Renal pelvis (tissue), 4 donors: ENCODE measurements around the gene PTPRM. TPM values are rescaled to one million over a fixed set of nuclear protein-coding genes. Genes with fewer than 3 reads are reported as not detected.

Experiments used
- DNase-seq: peaks from one replicate; pipeline ENCODE4 v3.0.0-alpha.2; 2013
- polyA plus RNA-seq, 3 donors: library from polyadenylated mRNA; unstranded; fragments of 120-200 nt; gene quantifications; one replicate each; pipeline ENCODE4 v1.2.1, GENCODE V29; 2013; ENCODE audit not compliant: insufficient read length in 3 of 3

Gene PTPRM
- polyA plus RNA-seq, 3 donors, result 77.7 to 97.3 (median 83.7) TPM

GRCh38 chr18:8391068-8391467 is 824.0 kb downstream of the PTPRM start:
- DNase-seq, result no peak

DNA sequence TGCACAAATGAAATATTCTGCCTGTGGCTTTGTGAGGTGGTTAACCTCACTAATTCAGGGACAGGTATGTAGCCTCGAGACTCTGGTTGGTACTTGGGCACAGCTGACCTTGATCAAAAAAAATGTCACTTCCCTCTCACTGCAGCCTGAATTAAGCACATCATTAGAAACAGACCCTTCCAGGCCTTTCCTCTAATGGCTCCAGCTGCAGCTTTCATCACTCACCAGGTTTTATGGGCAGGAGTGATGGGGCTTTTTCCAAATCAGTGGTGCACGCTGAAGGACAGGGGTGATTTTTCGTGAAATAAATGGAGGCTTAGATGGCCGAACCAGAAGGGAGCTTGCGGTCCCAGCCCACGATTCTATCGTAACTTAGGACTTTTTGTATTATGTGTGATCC is 829.1 kb downstream of the PTPRM start:
- no peak for DNase-seq

GRCh38 chr18:8397034-8397433 is 829.9 kb downstream of the PTPRM start:
- no peak for DNase-seq

DNA sequence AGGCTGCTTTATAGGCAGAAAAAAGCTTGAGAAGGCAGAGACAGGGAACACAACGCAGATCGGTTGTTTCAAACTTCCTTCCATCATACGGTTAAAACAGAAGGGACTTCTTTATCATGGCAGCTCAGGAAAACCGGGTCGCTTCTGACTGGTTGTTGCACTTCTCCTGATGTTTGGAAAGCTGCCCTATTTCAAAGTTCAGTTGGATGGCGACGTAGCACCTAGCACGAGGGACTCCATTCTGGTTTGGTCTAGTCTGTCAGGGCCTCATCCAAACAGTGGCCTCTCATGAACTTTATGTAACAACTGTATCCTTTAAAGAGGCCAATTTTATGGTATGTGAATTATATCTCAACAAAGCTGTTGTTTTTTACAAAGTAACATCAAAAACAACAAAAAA is 832.0 kb downstream of the PTPRM start:
- no peak for DNase-seq

GRCh38 chr18:8400193-8400752 is 833.2 kb downstream of the PTPRM start:
- DNase-seq, result no peak

DNA sequence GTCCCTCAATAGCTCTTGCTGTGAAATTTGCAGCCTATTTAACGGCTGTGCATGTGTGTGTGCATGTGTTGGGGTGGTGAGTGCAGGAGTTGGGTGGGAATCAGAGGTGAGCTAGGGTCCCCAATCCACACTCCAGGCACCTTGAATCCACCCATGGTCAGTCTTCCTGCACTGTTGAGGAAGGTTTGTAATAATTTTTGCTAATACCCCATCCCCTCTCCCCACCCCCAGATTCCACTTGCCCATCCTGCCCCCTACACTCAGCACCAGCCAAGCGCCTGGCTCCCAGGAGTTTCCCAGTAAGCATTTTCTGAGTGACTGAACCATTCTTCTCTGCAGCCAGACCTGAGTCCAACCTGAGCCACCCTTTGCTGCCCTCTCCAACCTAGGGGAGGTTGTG is 833.7 kb downstream of the PTPRM start:
- no peak for DNase-seq

DNA sequence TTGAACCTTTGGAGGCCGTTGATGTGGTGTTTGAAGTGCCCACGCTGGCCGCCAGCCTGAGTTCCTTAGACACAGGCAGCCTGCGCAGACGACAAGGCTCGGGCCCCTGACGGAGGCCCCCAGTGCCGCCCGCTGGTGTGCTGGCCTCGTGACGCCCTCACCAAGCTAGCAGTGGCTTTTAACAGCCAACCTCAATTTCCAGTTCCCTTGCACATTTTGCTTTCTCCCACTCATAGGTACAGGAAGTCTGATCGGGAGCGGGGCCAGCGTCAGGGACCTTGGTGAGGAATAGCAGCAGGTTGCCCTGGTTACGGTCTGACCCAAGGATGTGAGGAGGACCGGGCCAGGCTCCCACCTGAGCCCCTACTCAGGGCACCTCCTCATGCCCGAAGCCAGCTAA is 834.5 kb downstream of the PTPRM start:
- no peak for DNase-seq

DNA sequence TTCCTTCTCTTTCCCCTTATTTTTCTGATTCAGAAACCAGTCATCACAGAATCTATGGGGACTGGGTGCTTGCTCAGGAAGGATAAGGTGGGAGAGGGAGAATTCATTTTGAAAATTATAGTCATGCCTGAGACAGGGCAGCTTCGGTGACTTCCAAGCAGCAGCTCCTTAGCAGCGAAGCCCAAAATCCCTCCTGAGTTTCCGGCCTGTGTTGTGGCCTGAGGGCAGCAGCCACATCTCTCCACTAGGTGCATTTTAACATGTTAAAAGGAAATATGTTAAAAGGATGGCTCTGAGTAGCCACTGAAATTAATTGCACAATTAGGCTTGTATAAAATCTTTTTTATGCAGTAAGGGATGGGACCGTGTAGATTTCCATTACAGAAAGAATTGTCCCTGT is 835.1 kb downstream of the PTPRM start:
- no peak for DNase-seq

GRCh38 chr18:8403713-8404112 is 836.6 kb downstream of the PTPRM start:
- no peak for DNase-seq

GRCh38 chr18:8406186-8406867 is 839.2 kb downstream of the PTPRM start:
- no peak for DNase-seq

- DNase-seq, result no peak
Observed at GRCh38 chr18:8406868-8407250, 839.7 kb downstream of the PTPRM start.

DNA sequence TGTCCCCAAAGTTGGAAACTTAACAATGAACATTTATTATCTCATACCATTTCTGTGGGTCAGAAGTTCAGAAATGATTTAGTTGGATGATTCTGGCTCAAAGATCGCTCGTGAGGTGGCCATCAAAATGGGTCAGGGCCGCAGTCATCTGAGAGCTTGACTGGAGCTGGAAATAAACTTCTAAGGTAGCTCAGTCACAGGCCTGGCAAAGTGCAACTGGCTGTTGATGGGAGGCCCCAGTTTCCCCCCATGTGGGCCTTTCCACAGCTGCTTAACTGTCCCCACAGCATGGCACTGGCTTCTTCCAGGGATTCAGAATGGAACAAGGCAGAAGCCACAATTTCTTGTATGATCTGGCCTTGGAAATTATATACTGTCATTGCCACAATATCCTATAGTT is 842.0 kb downstream of the PTPRM start:
- DNase-seq, result no peak

- DNase-seq, result no peak
Observed at GRCh38 chr18:8411492-8411891, 844.4 kb downstream of the PTPRM start.

GRCh38 chr18:8412117-8412516 is 845.0 kb downstream of the PTPRM start:
- DNase-seq, result no peak

DNA sequence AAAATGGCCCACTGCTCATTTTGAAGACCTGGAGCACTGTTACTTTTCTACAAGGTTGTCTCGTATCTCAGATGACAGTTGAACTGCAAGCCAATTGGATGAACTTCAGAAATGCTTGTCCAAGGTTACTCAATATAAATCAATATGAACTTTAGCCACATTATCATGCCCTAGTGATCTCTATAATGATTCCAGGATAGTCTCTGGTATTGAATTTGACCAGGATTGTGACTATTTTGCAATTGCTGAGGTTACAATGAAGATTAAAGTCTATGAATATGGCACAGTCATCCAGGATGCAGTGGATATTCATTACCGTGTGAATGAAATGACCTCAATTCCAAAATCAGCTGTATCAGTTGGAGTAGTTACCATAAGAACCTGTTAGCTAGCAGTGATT is 846.1 kb downstream of the PTPRM start:
- DNase-seq, result no peak

DNA sequence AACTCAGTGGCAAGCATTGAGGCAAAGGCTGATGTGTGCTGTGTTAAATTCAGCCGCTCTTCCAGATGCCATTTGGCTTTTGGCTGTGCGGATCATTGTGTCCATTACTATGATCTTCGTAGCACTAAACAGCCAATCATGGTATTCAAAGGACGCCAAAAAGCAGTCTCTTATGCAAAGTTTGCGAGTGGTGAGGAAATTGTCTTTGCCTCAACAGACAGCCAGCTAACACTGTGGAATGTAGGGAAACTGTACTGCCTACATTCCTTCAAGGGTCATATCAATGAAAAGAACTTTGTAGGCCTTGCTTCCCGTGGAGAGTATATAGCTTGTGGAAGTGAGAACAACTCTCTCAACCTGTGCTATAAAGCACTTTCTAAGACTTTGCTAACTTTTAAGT is 846.6 kb downstream of the PTPRM start:
- no peak for DNase-seq

DNA sequence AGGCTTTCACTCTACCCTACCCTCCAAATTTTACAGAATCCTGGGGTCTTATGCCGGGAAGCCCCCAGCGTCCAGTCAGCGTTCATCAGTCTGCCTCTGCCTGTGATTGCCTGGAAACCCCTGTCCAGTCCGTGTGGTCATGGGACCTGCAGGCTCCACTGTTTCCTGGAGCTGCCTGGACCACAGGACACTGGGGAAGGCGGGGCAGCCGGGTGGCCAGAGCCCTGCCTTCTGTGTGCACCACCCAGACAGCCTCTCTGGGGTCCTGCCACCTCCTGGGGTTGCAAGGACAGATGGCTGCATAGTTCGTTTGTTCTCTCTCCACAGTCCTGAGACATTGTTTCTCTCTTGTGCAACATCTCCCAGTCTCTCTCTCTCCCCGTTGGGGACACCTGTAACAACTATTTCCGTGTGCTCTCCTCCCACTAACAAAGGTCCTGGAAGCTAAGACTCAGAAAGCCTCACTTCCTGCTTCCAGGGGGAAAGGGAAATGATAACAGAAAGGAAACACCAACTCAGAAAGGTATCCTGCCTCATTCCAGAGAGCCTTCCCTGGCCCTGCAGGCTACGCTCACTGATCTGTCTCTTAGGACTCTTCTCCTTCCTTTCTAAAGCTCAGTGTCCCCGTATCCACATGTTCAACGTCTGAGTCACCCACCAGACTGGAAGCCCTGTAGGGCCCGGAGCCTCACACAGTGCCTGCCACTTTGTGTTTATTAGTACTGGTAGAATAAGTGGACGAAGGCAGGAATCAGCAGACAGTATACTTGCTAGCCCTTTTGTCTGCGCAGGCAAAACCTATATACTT is 849.3 kb downstream of the PTPRM start:
- no peak for DNase-seq

DNA sequence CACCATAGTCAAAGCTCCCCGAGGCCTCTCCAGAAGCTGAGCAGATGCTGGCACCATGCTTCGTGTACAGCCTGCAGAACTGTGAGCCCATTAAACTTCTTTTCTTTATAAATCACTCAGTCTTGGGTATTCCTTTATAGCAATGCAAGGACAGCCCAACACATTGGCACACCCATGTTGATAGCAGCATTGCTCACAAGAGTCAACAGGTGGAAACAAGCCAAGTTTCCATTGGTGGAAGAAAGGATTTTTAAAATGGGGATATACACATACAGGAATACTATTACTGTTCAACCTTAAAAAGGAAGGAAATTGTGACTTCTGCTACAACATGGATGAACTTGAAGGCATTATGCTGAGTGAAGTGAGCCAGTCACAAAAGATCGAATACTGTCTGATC is 855.3 kb downstream of the PTPRM start:
- DNase-seq, result no peak

DNA sequence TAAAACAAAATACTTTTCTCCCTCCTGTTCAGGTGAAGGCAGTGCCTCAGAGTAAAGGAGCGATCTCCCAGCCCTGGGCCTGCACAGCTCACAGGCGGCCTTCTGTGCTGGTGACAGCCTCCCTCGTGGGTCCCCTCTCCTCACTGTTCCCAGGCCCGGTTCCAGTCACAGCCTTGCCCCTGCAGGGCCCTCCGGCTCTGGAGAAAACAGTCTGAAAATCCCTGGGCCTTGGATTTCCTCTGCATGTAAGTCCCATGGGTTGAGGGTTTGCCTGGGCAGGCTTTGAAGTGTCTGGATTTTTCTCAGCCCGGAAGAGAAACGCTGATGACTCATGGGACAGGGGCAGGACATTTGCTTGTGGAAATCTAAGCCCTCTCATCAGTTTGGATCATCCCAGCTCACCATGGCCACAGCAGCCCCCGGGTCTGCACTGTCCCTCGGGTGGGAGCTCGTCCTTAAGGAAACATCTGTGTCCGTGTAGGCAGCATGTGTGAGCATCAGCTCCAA is 856.0 kb downstream of the PTPRM start:
- no peak for DNase-seq

GRCh38 chr18:8424481-8424880 is 857.4 kb downstream of the PTPRM start:
- DNase-seq, result no peak

- no peak for DNase-seq
Observed at GRCh38 chr18:8424917-8425725, 858.0 kb downstream of the PTPRM start.

GRCh38 chr18:8426401-8426800 is 859.3 kb downstream of the PTPRM start:
- DNase-seq, result no peak
